Measurements from ENCODE around the gene CACNG1. TPM values are rescaled to one million over a fixed set of nuclear protein-coding genes. Genes with fewer than 3 reads are reported as not detected.

Gene CACNG1, protein sequence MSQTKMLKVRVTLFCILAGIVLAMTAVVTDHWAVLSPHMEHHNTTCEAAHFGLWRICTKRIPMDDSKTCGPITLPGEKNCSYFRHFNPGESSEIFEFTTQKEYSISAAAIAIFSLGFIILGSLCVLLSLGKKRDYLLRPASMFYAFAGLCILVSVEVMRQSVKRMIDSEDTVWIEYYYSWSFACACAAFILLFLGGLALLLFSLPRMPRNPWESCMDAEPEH
- not detected in 2 replicates for total RNA-seq (2014; rRNA removed; shearing (Covaris generic))

DNA sequence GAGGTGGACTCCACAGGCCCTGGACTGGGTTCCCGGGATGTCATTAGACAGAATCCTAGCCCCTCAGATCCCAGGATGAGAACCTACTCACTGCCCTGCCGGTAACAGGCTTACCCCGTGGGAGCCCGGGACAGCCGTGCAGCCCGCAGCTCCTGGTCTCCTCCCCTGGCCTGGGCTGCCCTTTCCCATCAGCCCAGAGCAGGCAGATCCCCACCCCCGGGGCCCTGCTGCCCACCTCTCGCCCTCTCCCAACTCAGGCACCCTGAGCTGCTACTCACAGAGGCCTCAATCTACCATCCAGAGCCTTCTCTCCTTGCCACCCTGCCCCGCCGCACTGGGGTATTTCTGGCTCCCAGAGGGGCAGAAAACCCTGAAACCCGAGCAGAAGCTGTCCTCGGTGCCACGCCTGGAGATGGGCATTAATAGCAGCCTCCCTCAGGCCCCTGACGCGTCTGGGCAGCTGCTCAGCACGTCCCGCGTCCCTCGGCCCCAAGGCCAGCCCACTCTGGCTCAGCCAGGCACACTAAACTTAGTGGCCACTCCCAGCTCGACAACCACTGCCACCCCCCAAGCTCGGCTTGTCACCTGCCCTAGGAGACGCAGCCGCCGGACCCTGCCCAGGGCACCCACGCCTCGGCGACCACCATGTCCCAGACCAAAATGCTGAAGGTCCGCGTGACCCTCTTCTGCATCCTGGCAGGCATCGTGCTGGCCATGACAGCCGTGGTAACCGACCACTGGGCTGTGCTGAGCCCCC lies at the start of gene CACNG1:
TSS of gene CACNG1 (plus strand) at position 539 of the 757 bp plus-strand sequence. CDS start at position 646, 107 bp downstream.

Other genes with a start within 250 kb of the CACNG1 start
- not detected in 2 replicates for gene CACNG5, start 209.4 kb upstream of the CACNG1 start, total RNA-seq (2014; rRNA removed; shearing (Covaris generic))
- gene CACNG4, start 79.8 kb upstream of the CACNG1 start, total RNA-seq (2014; rRNA removed; shearing (Covaris generic)): 0.05 TPM in 1 of 2 replicates, not detected in the other
- gene HELZ, start 200.6 kb downstream of the CACNG1 start, total RNA-seq (2014; rRNA removed; shearing (Covaris generic)): 26.1 and 41.5 TPM in 2 replicates

All from A375 (cell line).